Measurements from ENCODE around the gene CUZD1. TPM values are rescaled to one million over a fixed set of nuclear protein-coding genes. Genes with fewer than 3 reads are reported as not detected.
"Not testable (repeated sequence)": the region's sequence is repeated elsewhere in the genome, so short reads cannot be mapped to it uniquely, and the experiment has no call there.

Gene CUZD1, protein sequence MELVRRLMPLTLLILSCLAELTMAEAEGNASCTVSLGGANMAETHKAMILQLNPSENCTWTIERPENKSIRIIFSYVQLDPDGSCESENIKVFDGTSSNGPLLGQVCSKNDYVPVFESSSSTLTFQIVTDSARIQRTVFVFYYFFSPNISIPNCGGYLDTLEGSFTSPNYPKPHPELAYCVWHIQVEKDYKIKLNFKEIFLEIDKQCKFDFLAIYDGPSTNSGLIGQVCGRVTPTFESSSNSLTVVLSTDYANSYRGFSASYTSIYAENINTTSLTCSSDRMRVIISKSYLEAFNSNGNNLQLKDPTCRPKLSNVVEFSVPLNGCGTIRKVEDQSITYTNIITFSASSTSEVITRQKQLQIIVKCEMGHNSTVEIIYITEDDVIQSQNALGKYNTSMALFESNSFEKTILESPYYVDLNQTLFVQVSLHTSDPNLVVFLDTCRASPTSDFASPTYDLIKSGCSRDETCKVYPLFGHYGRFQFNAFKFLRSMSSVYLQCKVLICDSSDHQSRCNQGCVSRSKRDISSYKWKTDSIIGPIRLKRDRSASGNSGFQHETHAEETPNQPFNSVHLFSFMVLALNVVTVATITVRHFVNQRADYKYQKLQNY
- total RNA-seq (2014; rRNA removed; shearing (Covaris generic)), result 0.77 and 1.4 TPM in 2 replicates

GRCh38 chr10:122845783-122846332 is at the start of gene CUZD1:
CUZD1 (minus strand) TSS chr10:122845857; CDS start chr10:122845843, 14 bp downstream.
- DNase-seq (ENCODE audit: low read depth), result no peak

DNA sequence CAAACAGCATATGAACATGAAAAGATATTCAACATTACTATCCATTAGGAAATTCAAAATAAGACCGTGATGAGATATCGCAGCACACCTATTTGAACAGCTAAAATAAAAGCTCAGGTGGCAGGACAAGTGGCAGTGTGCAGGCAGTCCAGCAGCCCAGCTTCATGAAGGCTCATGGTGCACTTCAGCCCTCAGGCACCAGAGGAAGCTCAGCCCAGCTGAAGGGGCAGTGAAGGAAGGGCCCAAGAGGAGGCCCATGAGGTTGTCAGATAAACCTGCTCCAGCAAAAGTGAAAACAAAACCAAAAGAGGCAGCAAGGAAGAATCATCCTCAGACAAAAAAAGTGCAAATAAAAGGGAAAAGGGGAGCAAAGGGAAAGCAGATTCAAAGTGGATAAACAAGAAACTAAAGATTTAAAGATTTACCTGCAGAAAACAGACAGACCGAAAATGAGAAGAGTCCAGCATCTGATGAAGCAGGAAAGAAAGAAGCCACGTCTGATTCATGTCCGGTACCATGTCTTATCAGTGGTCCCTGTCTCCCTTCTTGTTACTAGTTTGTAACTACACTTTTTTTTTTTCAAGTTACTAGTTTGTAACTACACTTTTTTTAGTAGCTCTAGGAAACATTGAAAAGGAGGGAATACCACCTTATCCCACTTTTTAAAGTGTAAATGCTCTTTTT is 48.7 kb upstream of the CUZD1 start:
- no peak for DNase-seq (ENCODE audit: low read depth)

- no peak for DNase-seq (ENCODE audit: low read depth)
Measured at GRCh38 chr10:122884166-122884565, 38.5 kb upstream of the CUZD1 start.

DNA sequence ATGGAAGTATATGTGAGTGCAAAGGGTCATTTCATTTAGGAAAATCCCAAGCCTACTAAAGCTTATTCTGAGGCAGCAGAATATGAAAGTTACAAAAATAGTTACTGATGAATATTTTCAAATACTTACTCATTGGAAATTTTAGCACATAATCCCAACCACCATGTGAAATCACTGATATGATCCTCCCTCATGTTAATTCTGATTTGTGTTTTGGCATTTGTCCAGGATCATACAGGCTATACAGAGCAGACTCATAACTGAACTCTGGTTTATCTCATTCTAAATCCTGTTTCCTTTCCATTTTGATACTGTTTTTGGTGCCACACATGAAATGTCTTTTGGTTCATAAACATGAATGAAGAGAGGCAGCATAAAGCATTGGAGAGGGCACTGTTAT is 37.1 kb upstream of the CUZD1 start:
- DNase-seq (ENCODE audit: low read depth), result no peak

GRCh38 chr10:122879339-122880273 is 33.9 kb upstream of the CUZD1 start, which contains the start of gene FAM24B:
FAM24B (minus strand) TSS chr10:122879581; CDS start chr10:122850515, 29,066 bp downstream.
- DNase-seq (ENCODE audit: low read depth), result peak; percentile 97

GRCh38 chr10:122878799-122879338 is 33.2 kb upstream of the CUZD1 start:
- DNase-seq (ENCODE audit: low read depth), result no peak

GRCh38 chr10:122877264-122877663 is 31.6 kb upstream of the CUZD1 start:
- DNase-seq (ENCODE audit: low read depth), result no peak

GRCh38 chr10:122876467-122876855 is 30.8 kb upstream of the CUZD1 start:
- DNase-seq (ENCODE audit: low read depth), result no peak

- no peak for DNase-seq (ENCODE audit: low read depth)
Measured at GRCh38 chr10:122875843-122876466, 30.3 kb upstream of the CUZD1 start.

DNA sequence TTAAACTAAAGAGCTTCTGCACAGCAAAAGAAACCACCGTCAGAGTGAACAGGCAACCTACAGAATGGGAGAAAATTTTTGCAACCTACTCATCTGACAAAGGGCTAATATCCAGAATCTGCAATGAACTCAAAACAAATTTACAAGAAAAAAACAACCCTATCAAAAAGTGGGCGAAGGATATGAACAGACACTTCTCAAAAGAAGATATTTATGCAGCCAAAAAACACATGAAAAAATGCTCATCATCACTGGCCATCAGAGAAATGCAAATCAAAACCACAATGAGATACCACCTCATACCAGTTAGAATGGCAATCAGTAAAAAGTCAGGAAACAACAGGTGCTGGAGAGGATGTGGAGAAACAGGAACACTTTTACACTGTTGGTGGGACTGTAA is 26.3 kb upstream of the CUZD1 start:
- DNase-seq (ENCODE audit: low read depth), result not testable (repeated sequence)

- DNase-seq (ENCODE audit: low read depth), result not testable (repeated sequence)
Measured at GRCh38 chr10:122868768-122869167, 23.1 kb upstream of the CUZD1 start.

- DNase-seq (ENCODE audit: low read depth), result not testable (repeated sequence)
Measured at GRCh38 chr10:122866757-122867482, 21.3 kb upstream of the CUZD1 start.

- DNase-seq (ENCODE audit: low read depth), result no peak
Measured at GRCh38 chr10:122864901-122865300, 19.2 kb upstream of the CUZD1 start.

- no peak for DNase-seq (ENCODE audit: low read depth)
Measured at GRCh38 chr10:122864194-122864592, 18.5 kb upstream of the CUZD1 start.

DNA sequence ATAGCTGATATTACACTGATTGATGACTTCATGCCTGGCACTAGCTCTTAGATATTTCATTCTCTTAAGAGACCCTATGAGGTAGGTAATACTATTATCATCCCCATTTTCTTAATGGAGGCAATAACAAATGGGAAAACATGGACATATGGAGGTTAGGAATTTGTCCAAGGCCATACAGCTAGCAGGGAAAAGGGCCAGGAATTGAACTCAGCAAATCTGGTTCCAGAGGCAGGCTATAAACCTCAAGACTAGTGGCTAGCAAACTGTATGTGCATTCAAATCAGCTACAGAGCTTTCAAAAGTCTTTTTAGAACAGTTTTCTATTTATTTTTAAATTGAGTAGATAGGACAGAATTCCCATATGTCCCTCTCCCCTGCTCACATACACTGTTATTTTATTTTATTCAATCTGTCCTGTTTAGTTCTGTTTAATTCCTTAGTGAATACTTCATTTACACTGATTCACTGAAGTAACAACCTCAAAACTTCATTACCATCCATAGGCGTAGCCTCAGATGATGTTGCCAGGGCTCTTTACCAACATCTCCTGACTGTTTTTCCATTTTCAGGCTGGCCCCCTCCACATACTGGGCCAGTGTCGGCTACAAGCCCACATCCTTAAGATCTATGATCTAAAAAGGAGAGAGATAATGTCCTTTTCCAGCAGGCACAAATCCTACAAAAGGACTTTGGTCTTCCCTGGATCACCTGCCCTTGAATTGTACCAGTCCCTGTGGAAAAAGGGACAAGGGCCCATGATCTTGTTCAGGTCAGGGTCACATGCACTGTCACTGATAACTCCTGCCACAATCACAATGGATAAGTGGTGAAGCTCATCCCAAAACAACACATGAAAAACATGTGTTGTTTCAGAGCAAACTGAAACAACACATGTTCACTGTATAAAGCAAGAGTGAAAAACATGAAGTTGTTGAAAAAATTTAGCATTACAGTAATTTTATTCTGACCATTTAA is 17.8 kb upstream of the CUZD1 start:
- DNase-seq (ENCODE audit: low read depth), result no peak

DNA sequence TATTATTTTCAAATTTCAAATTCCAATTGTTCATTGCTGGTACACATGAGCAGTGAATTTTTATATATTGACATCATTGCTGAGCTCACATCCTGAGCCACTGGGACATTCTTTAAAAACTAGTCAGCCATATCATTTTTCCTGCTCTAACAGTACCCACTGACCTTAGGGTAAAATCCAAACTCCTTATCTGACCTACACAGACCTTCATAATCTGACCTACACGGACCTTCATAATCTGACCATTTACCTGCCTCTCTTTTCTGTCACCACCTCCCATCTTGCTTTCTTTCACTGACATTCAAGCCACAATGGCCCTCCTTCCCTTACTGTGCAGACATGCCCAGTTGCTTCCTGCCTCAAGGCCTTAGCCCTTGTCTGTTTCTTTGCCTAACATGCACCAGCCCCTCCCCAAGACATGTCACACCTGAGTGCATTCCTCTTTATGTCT is 16.1 kb upstream of the CUZD1 start:
- DNase-seq (ENCODE audit: low read depth), result peak; percentile 42

DNA sequence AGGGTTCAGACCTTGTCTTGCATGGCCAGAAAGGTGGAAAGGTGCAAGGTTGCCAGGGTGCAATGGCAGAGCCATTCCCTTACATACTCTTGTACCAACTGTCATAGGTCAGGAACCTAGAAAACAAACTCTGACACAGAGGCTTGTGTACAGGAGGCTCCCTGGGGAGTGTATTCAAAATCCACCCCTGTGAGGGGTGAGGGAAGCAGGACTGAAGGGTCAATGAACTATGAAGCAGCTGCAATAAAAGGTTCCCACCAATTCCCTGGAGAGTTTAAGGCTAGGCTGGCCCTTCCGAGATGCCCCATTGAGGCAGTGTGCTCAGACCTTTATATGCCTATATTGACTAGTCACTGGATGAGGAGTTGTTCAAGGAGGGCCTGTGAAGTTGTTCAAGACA is 13.9 kb upstream of the CUZD1 start:
- DNase-seq (ENCODE audit: low read depth), result no peak

DNA sequence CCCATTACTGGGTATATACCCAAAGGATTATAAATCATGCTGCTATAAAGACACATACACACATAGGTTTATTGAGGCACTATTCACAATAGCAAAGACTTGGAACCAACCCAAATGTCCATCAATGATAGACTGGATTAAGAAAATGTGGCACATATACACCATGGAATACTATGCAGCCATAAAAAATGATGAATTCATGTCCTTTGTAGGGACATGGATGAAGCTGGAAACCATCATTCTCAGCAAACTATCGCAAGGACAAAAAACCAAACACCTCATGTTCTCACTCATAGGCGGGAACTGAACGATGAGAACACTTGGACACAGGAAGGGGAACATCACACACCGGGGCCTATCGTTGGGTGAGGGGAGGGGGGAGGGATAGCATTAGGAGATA is 12.4 kb upstream of the CUZD1 start:
- not testable (repeated sequence) for DNase-seq (ENCODE audit: low read depth)
